ENCODE data around the gene RABGAP1L.
"Not testable (repeated sequence)": the region's sequence is repeated elsewhere in the genome, so short reads cannot be mapped to it uniquely, and the experiment has no call there.

RABGAP1L gene

GRCh38 chr1:174309490-174309889, 150.2 kb downstream of the RABGAP1L start:
- H3K27ac Mint-ChIP-seq (ENCODE audit: low read depth): no peak overlapping the region
- peaks cover 25% of the 10 kb centered on the region for H3K4me1 Mint-ChIP-seq
- peaks cover 5% of the 10 kb centered on the region for H3K9me3 Mint-ChIP-seq
- no peaks in the 10 kb centered on the region for H3K27me3 Mint-ChIP-seq
- DNase-seq (ENCODE audit: low spot score in 2 of 2) (no peak), ATAC-seq (replicated peaks; ENCODE audit: extremely low read depth, poor library complexity, severe bottlenecking) (no peak)
- H3K36me3 Mint-ChIP-seq (ENCODE audit: insufficient read depth): peaks cover 16% of the 10 kb centered on the region
- no peak overlapping the region for H3K4me3 Mint-ChIP-seq

- Mint-ChIP-seq H3K4me1 (peaks cover 38% of the 10 kb centered on the region), H3K36me3 (ENCODE audit: insufficient read depth) (peaks cover 13% of the 10 kb centered on the region)
Observed at GRCh38 chr1:174314433-174314832, 155.1 kb downstream of the RABGAP1L start.

GRCh38 chr1:174315239-174315638, 155.9 kb downstream of the RABGAP1L start:
- ATAC-seq (replicated peaks; ENCODE audit: extremely low read depth, poor library complexity, severe bottlenecking) (no peak), DNase-seq (ENCODE audit: low spot score in 2 of 2) (no peak)
- Mint-ChIP-seq H3K27ac (ENCODE audit: low read depth) (no peak overlapping the region), H3K27me3 (no peaks in the 10 kb centered on the region), H3K4me3 (no peak overlapping the region), H3K4me1 (peaks cover 38% of the 10 kb centered on the region), H3K36me3 (ENCODE audit: insufficient read depth) (peaks cover 13% of the 10 kb centered on the region), H3K9me3 (peaks cover 21% of the 10 kb centered on the region)

More at GRCh38 chr1:174314433-174314832, 155.1 kb downstream of the RABGAP1L start:
- peaks cover 15% of the 10 kb centered on the region for H3K9me3 Mint-ChIP-seq
- no peak for ATAC-seq (replicated peaks; ENCODE audit: extremely low read depth, poor library complexity, severe bottlenecking)
- H3K4me3 Mint-ChIP-seq: no peak overlapping the region
- H3K27me3 Mint-ChIP-seq: no peaks in the 10 kb centered on the region
- H3K27ac Mint-ChIP-seq (ENCODE audit: low read depth): no peak overlapping the region
- DNase-seq (ENCODE audit: low spot score in 2 of 2): no peak

- not testable (repeated sequence) for H3K36me3 Mint-ChIP-seq (ENCODE audit: insufficient read depth); ATAC-seq (replicated peaks; ENCODE audit: extremely low read depth, poor library complexity, severe bottlenecking); DNase-seq (ENCODE audit: low spot score in 2 of 2); H3K27me3 Mint-ChIP-seq; H3K27ac Mint-ChIP-seq (ENCODE audit: low read depth); H3K4me3 Mint-ChIP-seq
- Mint-ChIP-seq H3K4me1 (peaks cover 45% of the 10 kb centered on the region), H3K9me3 (peaks cover 29% of the 10 kb centered on the region)
Observed at GRCh38 chr1:174320897-174321296, 161.6 kb downstream of the RABGAP1L start.

GRCh38 chr1:174322202-174322862, 163.0 kb downstream of the RABGAP1L start:
- no peak overlapping the region for H3K4me3 Mint-ChIP-seq
- no peak for DNase-seq (ENCODE audit: low spot score in 2 of 2)
- peaks cover 36% of the 10 kb centered on the region for H3K9me3 Mint-ChIP-seq

GRCh38 chr1:174324493-174324892, 165.2 kb downstream of the RABGAP1L start:
- Mint-ChIP-seq H3K36me3 (ENCODE audit: insufficient read depth) (peaks cover 4% of the 10 kb centered on the region), H3K4me3 (peak overlapping the region; percentile 16), H3K4me1 (peaks cover 30% of the 10 kb centered on the region), H3K27ac (ENCODE audit: low read depth) (no peak overlapping the region), H3K27me3 (no peaks in the 10 kb centered on the region), H3K9me3 (peaks cover 30% of the 10 kb centered on the region)
- ATAC-seq (replicated peaks; ENCODE audit: extremely low read depth, poor library complexity, severe bottlenecking) (no peak), DNase-seq (ENCODE audit: low spot score in 2 of 2) (no peak)

More at GRCh38 chr1:174322202-174322862, 163.0 kb downstream of the RABGAP1L start:
- no peak for ATAC-seq (replicated peaks; ENCODE audit: extremely low read depth, poor library complexity, severe bottlenecking)
- H3K4me1 Mint-ChIP-seq: peaks cover 37% of the 10 kb centered on the region
- H3K27ac Mint-ChIP-seq (ENCODE audit: low read depth): no peak overlapping the region
- peaks cover 6% of the 10 kb centered on the region for H3K36me3 Mint-ChIP-seq (ENCODE audit: insufficient read depth)
- H3K27me3 Mint-ChIP-seq: no peaks in the 10 kb centered on the region

- no peak overlapping the region for H3K27ac Mint-ChIP-seq (ENCODE audit: low read depth)
- no peak for ATAC-seq (replicated peaks; ENCODE audit: extremely low read depth, poor library complexity, severe bottlenecking)
Observed at GRCh38 chr1:174324939-174325338, 165.6 kb downstream of the RABGAP1L start.

GRCh38 chr1:174326278-174326677, 167.0 kb downstream of the RABGAP1L start:
- Mint-ChIP-seq H3K4me1 (peaks cover 35% of the 10 kb centered on the region), H3K4me3 (no peak overlapping the region), H3K27me3 (no peaks in the 10 kb centered on the region), H3K27ac (ENCODE audit: low read depth) (peak overlapping the region; percentile 55), H3K36me3 (ENCODE audit: insufficient read depth) (peaks cover 2% of the 10 kb centered on the region), H3K9me3 (peaks cover 24% of the 10 kb centered on the region)
- DNase-seq (ENCODE audit: low spot score in 2 of 2): no peak
- no peak for ATAC-seq (replicated peaks; ENCODE audit: extremely low read depth, poor library complexity, severe bottlenecking)

More at GRCh38 chr1:174324939-174325338, 165.6 kb downstream of the RABGAP1L start:
- no peaks in the 10 kb centered on the region for H3K27me3 Mint-ChIP-seq
- peak overlapping the region; percentile 16 for H3K4me3 Mint-ChIP-seq
- peaks cover 28% of the 10 kb centered on the region for H3K9me3 Mint-ChIP-seq
- H3K36me3 Mint-ChIP-seq (ENCODE audit: insufficient read depth): peaks cover 4% of the 10 kb centered on the region
- DNase-seq (ENCODE audit: low spot score in 2 of 2): no peak
- peaks cover 30% of the 10 kb centered on the region for H3K4me1 Mint-ChIP-seq

GRCh38 chr1:174333437-174333836, 174.1 kb downstream of the RABGAP1L start:
- peaks cover 38% of the 10 kb centered on the region for H3K4me1 Mint-ChIP-seq
- no peaks in the 10 kb centered on the region for H3K27me3 Mint-ChIP-seq
- no peak overlapping the region for H3K4me3 Mint-ChIP-seq
- no peaks in the 10 kb centered on the region for H3K9me3 Mint-ChIP-seq
- DNase-seq (ENCODE audit: low spot score in 2 of 2): no peak
- no peak for ATAC-seq (replicated peaks; ENCODE audit: extremely low read depth, poor library complexity, severe bottlenecking)
- peaks cover 2% of the 10 kb centered on the region for H3K36me3 Mint-ChIP-seq (ENCODE audit: insufficient read depth)
- H3K27ac Mint-ChIP-seq (ENCODE audit: low read depth): no peak overlapping the region

GRCh38 chr1:174337000-174337681, 177.8 kb downstream of the RABGAP1L start:
- peak overlapping the region; percentile 67 for H3K27ac Mint-ChIP-seq (ENCODE audit: low read depth)
- H3K4me3 Mint-ChIP-seq: no peak overlapping the region
- H3K9me3 Mint-ChIP-seq: peaks cover 6% of the 10 kb centered on the region
- no peak for DNase-seq (ENCODE audit: low spot score in 2 of 2)
- peaks cover 4% of the 10 kb centered on the region for H3K36me3 Mint-ChIP-seq (ENCODE audit: insufficient read depth)
- no peaks in the 10 kb centered on the region for H3K27me3 Mint-ChIP-seq
- ATAC-seq (replicated peaks; ENCODE audit: extremely low read depth, poor library complexity, severe bottlenecking): no peak
- peaks cover 32% of the 10 kb centered on the region for H3K4me1 Mint-ChIP-seq

GRCh38 chr1:174340404-174340803, 181.1 kb downstream of the RABGAP1L start:
- H3K4me1 Mint-ChIP-seq: peaks cover 35% of the 10 kb centered on the region
- H3K27ac Mint-ChIP-seq (ENCODE audit: low read depth): not testable (repeated sequence)

GRCh38 chr1:174344162-174344561, 184.8 kb downstream of the RABGAP1L start:
- DNase-seq (ENCODE audit: low spot score in 2 of 2) (no peak), ATAC-seq (replicated peaks; ENCODE audit: extremely low read depth, poor library complexity, severe bottlenecking) (no peak)
- Mint-ChIP-seq H3K27ac (ENCODE audit: low read depth) (no peak overlapping the region), H3K4me3 (no peak overlapping the region), H3K36me3 (ENCODE audit: insufficient read depth) (peaks cover 2% of the 10 kb centered on the region), H3K27me3 (no peaks in the 10 kb centered on the region), H3K4me1 (peaks cover 46% of the 10 kb centered on the region), H3K9me3 (peaks cover 12% of the 10 kb centered on the region)

More at GRCh38 chr1:174340404-174340803, 181.1 kb downstream of the RABGAP1L start:
- DNase-seq (ENCODE audit: low spot score in 2 of 2); ATAC-seq (replicated peaks; ENCODE audit: extremely low read depth, poor library complexity, severe bottlenecking); H3K9me3 Mint-ChIP-seq; H3K36me3 Mint-ChIP-seq (ENCODE audit: insufficient read depth); H3K4me3 Mint-ChIP-seq; H3K27me3 Mint-ChIP-seq: not testable (repeated sequence)

GRCh38 chr1:174352117-174352516, 192.8 kb downstream of the RABGAP1L start:
- no peak overlapping the region for H3K27ac Mint-ChIP-seq (ENCODE audit: low read depth)
- peaks cover 38% of the 10 kb centered on the region for H3K4me1 Mint-ChIP-seq
- ATAC-seq (replicated peaks; ENCODE audit: extremely low read depth, poor library complexity, severe bottlenecking) (no peak), DNase-seq (ENCODE audit: low spot score in 2 of 2) (no peak)
- peaks cover 6% of the 10 kb centered on the region for H3K9me3 Mint-ChIP-seq
- no peaks in the 10 kb centered on the region for H3K27me3 Mint-ChIP-seq
- H3K4me3 Mint-ChIP-seq: no peak overlapping the region
- H3K36me3 Mint-ChIP-seq (ENCODE audit: insufficient read depth): peaks cover 7% of the 10 kb centered on the region

Measured in central memory CD8-positive, alpha-beta T cell (primary cell).